Right hindlimb (tissue), 1 donor: Measurements from ENCODE around the gene DCX.
"Not testable (repeated sequence)": the region's sequence is repeated elsewhere in the genome, so short reads cannot be mapped to it uniquely, and the experiment has no call there.

Source experiments
- DNase-seq: peaks from one replicate; pipeline ENCODE4 v3.0.0-alpha.2; 2018

The DCX gene

GRCh38 chrX:111365770-111366325, 46.1 kb downstream of the DCX start:
- no peak for DNase-seq

- no peak for DNase-seq
Observed at GRCh38 chrX:111363741-111364140, 48.3 kb downstream of the DCX start.

DNA sequence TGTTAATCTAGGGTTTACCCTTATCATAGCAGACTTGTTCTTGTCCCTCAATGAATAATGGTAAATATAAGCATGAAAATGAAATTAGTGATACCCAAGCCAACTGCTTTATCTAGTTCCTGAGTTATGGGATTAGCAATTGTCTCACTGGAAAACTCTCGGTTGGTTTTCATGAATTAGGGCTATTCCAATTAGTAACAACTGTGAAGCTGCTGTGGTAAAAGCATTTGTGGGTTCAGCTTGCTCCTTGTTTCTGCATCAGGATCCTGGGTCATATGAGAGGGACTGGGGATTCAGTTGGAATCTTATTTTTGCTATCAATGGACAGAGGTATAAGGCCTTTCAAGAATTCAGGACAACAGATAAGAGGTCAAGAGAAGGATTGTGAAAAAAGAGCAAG, 50.2 kb downstream of the DCX start:
- DNase-seq: no peak

DNA sequence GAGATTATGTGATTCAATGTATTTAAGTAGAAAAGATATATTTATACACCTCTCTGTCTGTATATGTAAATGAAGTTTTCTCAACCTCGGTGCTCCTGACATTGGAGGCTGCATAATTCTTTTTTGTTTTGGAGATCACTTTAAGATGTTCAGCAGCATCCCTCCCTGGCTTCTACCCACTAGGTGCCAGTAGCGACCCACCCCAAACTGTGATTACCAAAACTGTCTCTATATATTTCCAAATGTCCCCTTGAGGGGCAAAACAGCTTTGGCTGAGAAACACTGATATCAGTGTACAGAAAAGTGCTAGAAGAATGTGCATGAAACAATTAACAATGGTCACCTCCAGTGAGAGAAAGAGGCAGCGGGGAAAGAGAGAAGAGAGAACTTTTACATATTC, 51.2 kb downstream of the DCX start:
- no peak for DNase-seq

DNA sequence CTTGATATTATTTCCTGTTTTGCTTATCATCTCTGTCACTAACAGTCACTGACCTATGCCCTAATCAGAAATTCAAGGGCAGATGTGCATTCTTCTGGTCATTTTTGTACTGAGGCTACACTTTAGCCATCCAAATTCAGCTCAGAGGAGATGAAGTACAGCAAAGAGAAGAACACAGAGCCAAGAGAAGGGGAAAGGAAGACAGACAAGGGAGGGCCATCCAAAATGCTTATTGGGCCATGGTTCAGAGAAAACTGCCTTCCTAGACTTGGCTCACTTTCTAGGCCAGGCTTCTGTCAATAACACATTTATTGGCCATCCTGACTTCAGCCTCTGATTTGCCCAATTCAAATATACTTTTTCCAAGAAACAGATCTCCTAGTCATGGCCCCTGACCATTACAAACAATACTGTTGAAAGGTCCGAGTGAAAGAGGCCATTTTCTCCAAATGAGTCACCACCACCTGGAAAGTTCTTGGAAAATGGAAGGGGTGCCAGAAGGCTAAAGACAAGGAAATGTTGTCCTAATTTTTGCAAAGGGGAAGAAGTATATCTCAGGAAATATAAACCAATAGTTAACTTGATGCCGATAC, 56.4 kb downstream of the DCX start:
- no peak for DNase-seq

DNA sequence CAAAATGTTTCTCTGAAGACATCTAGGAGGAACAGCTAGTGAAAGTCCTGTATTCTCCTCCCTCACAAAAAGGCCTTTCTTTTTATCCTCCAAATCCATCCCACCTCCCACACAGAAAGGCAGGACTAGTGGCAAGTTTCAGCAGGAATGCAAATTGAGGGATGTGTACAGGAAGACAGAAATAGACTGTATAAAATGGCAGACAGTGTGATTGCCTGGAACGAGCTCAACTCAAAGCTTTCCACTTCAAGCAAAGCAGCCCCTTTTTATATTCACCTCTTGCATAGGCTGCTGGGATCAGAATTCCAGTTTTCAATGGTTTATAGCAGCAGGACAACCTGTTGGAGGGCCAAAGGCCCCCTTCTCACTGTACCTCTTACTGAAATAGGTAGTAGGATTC, 57.5 kb downstream of the DCX start:
- DNase-seq: no peak

- no peak for DNase-seq
Observed at GRCh38 chrX:111353793-111354192, 58.2 kb downstream of the DCX start.

DNA sequence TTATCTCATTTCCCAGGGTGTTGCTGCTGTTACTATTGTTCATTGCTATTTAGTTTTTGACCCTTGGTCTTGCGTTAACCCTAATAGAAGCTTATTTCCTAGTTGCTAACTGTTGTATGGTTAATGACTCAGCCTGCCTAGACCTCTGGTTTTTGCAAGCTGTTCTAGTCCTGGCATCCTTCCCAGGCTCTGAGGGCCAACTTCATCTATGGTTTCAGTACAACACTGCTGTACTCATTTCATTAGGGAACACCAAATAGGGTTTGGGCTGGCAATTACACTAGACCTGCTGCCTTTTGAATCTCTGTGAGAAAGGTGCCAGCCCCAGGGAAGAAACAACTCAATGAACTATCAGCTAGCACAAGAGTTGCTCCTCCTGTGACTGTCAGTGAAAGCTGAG, 59.6 kb downstream of the DCX start:
- DNase-seq: peak; percentile 76

DNA sequence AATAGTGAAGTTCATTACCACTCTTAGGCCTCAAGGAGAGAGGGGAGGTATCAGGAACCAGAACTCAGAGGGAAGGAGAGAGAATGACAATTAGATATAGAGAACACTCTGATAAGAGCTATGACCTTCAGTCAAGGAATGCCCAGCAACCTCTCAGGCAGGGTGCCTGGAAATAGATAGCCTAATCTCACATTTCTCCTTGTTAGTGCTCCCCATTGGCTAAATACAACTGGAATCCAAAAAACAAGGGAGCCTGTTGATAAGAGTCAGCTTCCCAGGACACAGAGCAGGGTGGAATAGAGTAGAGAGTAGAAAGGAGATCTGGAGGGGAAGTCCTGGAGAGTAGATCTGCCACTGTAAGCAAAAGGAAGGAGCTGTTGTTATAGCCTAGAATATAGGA, 62.1 kb downstream of the DCX start:
- no peak for DNase-seq

GRCh38 chrX:111349101-111349500, 62.9 kb downstream of the DCX start:
- DNase-seq: peak; percentile 63

- peak; percentile 63 for DNase-seq
Observed at GRCh38 chrX:111348429-111348828, 63.6 kb downstream of the DCX start.

GRCh38 chrX:111346150-111346549, 65.8 kb downstream of the DCX start:
- not testable (repeated sequence) for DNase-seq

- DNase-seq: no peak
Observed at GRCh38 chrX:111340054-111340453, 71.9 kb downstream of the DCX start.

DNA sequence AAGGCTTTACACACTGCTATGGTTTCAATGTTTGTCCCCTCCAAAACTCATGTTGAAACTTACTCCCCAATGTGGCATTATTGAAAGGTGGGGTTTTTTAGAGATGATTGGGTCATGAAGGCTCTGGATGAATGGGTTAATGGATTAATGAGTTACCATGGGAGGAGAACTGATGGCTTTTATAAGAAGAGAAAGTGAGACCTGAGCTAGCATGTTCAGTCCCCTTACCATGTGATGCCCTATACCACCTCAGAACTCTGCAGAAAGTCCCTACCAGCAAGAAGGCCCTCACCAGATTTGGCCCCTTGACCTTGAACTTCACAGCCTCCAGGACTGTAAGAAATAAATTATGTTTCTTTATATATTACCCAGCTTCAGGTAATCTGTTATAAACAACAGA, 72.8 kb downstream of the DCX start:
- no peak for DNase-seq

GRCh38 chrX:111338095-111338698, 73.8 kb downstream of the DCX start:
- DNase-seq: no peak

- no peak for DNase-seq
Observed at GRCh38 chrX:111337067-111337637, 74.8 kb downstream of the DCX start.

- no peak for DNase-seq
Observed at GRCh38 chrX:111336141-111336540, 75.9 kb downstream of the DCX start.

DNA sequence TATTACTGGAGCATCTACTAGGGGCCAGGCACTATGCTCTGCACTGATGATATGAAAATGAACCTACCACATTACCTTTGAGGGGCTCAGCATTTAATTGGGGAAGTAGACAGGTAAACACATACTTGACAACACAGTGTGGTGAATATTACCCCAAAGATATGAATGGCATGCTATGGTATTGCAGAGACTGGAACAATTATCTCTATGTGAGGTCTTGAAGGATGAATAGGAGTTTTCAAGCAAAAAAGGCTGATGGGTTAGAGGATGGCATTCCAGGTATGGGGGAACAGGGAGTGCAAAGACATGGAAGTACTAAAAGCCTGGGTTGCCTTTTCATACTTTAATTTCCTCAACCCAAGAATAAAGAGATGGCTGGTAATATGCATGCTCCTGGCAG, 82.6 kb downstream of the DCX start:
- DNase-seq: no peak

DNA sequence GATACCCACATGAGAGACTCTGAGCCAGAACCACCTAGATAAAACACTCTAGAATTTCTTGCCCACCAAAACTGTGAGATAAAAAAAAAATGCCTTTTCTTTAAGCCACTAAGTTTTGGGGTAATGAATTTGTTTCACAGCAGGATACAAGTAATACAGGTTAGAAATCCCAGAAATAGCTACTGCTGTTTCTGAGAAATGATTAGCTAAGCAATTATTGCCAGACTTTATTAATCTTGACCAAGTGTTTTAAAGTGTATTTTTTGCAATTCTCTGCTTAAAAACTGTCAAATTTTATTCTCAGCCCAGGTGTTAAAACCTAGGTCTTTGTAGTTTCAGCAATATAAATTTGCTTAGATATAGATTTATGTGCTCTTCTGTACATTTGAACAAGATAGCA, 83.1 kb downstream of the DCX start:
- no peak for DNase-seq

- no peak for DNase-seq
Observed at GRCh38 chrX:111322231-111322855, 89.6 kb downstream of the DCX start.

GRCh38 chrX:111319451-111319850, 92.5 kb downstream of the DCX start:
- no peak for DNase-seq

DNA sequence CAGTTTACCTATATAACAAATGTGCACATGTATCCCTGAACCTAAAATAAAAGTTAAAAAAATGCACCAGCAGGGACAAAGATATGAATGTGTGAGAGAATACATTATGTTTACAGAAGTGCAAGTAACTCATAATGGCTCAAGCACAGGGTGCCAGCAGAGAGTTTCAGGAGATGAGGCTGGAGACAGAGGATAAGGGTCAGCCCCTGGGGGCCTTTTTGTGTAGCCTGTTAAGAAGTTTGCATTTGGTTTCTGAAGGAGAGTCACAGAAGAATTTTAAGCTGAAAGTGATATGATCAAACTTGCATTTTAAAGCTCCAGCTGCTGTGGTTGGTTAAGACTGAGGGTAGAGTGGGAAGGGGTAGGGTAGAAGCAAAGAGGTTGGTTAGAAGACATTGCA, 93.1 kb downstream of the DCX start:
- DNase-seq: no peak

DNA sequence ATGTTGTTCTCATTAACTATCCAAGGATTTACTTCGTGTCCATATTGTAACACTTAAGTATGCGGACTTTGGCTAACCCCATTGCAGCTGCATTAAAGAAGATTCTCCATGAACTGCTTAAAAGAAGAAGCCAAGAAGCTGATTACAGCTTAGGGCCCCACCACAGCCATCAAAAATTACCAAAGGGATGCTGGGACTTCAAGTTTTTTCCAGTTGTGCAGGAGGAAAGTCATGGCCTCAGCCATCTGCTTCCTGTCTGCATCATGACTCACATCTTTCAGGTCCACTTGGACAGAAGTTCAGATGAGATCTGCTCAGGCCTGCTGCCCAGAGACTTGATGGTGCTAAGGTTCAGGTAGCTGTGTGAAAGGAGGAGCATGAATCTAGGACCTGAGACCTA, 102.9 kb downstream of the DCX start:
- peak; percentile 79 for DNase-seq

- no peak for DNase-seq
Observed at GRCh38 chrX:111308039-111308438, 104.0 kb downstream of the DCX start.
